HepG2 (cell line): ENCODE results near the gene PRRT2. TPM values are rescaled to one million over a fixed set of nuclear protein-coding genes. Genes with fewer than 3 reads are reported as not detected.

Experiments used
- ARHGAP35 ChIP-seq: sonication (generic); formaldehyde crosslinking; IDR thresholded peaks from 2 replicates; pipeline ENCODE4 v1.9.0; 2022; ENCODE audit warnings: mild to moderate bottlenecking, inconsistent platforms, moderate library complexity, missing genetic modification reagents, borderline replicate concordance
- BORCS8-MEF2B ChIP-seq: sonication (generic); formaldehyde crosslinking; IDR thresholded peaks from 2 replicates; pipeline ENCODE4 v1.8.0; 2022; ENCODE audit warnings: mild to moderate bottlenecking, missing genetic modification reagents
- DNMT3B ChIP-seq: conservative IDR thresholded peaks from 2 replicates; pipeline ENCODE4 v1.6.1; 2016; ENCODE audit warnings: missing biosample characterization, control low read depth
- E2F2 ChIP-seq: sonication (generic); formaldehyde crosslinking; IDR thresholded peaks from 2 replicates; pipeline ENCODE4 v1.4.0; 2020; ENCODE audit warnings: missing genetic modification reagents, borderline replicate concordance
- HOXD1 ChIP-seq: sonication (generic); formaldehyde crosslinking; IDR thresholded peaks from 2 replicates; pipeline ENCODE4 v1.5.0; 2020; ENCODE audit warnings: missing genetic modification reagents
- JUNB ChIP-seq: sonication (generic); formaldehyde crosslinking; IDR thresholded peaks from 2 replicates; pipeline ENCODE4 v1.8.0; 2022; ENCODE audit warnings: missing genetic modification reagents, mild to moderate bottlenecking, borderline replicate concordance
- MATR3 ChIP-seq: sonication (generic); formaldehyde crosslinking; IDR thresholded peaks from 2 replicates; pipeline ENCODE4 v1.4.0; 2020; ENCODE audit warnings: missing genetic modification reagents
- MBD4 ChIP-seq: IDR thresholded peaks from 2 replicates; pipeline ENCODE4 v1.6.1; 2012; ENCODE audit warnings: low read length, inconsistent platforms, borderline replicate concordance
- MTA1 ChIP-seq: sonication (generic); formaldehyde crosslinking; IDR thresholded peaks from 2 replicates; pipeline ENCODE4 v1.4.0; 2020; ENCODE audit warnings: missing genetic modification reagents, mild to moderate bottlenecking, borderline replicate concordance
- MXD1 ChIP-seq: sonication (generic); formaldehyde crosslinking; IDR thresholded peaks from 2 replicates; pipeline ENCODE4 v1.4.0; 2020; ENCODE audit warnings: mild to moderate bottlenecking, missing genetic modification reagents
- NR0B2 ChIP-seq: sonication (generic); formaldehyde crosslinking; IDR thresholded peaks from 2 replicates; pipeline ENCODE4 v1.4.0; 2020; ENCODE audit warnings: mild to moderate bottlenecking, missing genetic modification reagents
- POLR2AphosphoS2 ChIP-seq: IDR thresholded peaks from 2 replicates; pipeline ENCODE4 v1.6.1; 2011; ENCODE audit warnings: low read depth, low read length, improper control_type of control experiment
- PRDM15 ChIP-seq: sonication (generic); formaldehyde crosslinking; IDR thresholded peaks from 2 replicates; pipeline ENCODE4 v1.4.0; 2020; ENCODE audit warnings: missing genetic modification reagents
- SMAD1 ChIP-seq: sonication (generic); formaldehyde crosslinking; IDR thresholded peaks from 2 replicates; pipeline ENCODE4 v1.4.0; 2020; ENCODE audit warnings: missing genetic modification reagents, low read depth, mild to moderate bottlenecking, borderline replicate concordance
- XRCC5 ChIP-seq: fragments of 200-400 bp; formaldehyde crosslinking; optimal IDR thresholded peaks from 2 replicates; pipeline ENCODE3; 2017; ENCODE audit warnings: mild to moderate bottlenecking, low read length
- ZIK1 ChIP-seq: sonication (generic); formaldehyde crosslinking; IDR thresholded peaks from 2 replicates; pipeline ENCODE4 v1.5.0; 2020; ENCODE audit warnings: mild to moderate bottlenecking, low read depth, missing genetic modification reagents, borderline replicate concordance
- ZNF138 ChIP-seq: sonication (generic); formaldehyde crosslinking; IDR thresholded peaks from 2 replicates; pipeline ENCODE4 v1.5.0; 2020; ENCODE audit warnings: mild to moderate bottlenecking, low read depth, missing genetic modification reagents
- ZNF253 ChIP-seq: sonication (generic); formaldehyde crosslinking; IDR thresholded peaks from 2 replicates; pipeline ENCODE4 v1.8.0; 2022; ENCODE audit warnings: mild to moderate bottlenecking, missing genetic modification reagents, borderline replicate concordance
- ZNF414 ChIP-seq: sonication (generic); formaldehyde crosslinking; IDR thresholded peaks from 2 replicates; pipeline ENCODE4 v1.5.0; 2020; ENCODE audit warnings: missing genetic modification reagents
- ZNF512 ChIP-seq: sonication (generic); formaldehyde crosslinking; IDR thresholded peaks from 2 replicates; pipeline ENCODE4 v1.4.0; 2020; ENCODE audit warnings: mild to moderate bottlenecking, missing genetic modification reagents
- ZNF782 ChIP-seq: sonication (generic); formaldehyde crosslinking; IDR thresholded peaks from 2 replicates; pipeline ENCODE4 v1.4.0; 2020; ENCODE audit warnings: missing genetic modification reagents, mild to moderate bottlenecking, borderline replicate concordance
- polyA plus RNA-seq, 8 experiments: library from polyadenylated mRNA; depleted of rRNA in 3 of 8; stranded (reverse) in 7 of 8; unstranded in 1 of 8; fragments of >200 nt; fragmentation: Illumina TruSeq in 4 of 8; extraction: Trizol in 4 of 8; gene quantifications; 2 replicates each; pipeline versions ENCODE4 v1.2.1 to v1.2.3, GENCODE V29; 2011 to 2016; ENCODE audit warnings: low read depth in 4 of 8, missing spikeins in 1 of 8, mixed read lengths in 1 of 8; ENCODE audit not compliant: insufficient read depth in 1 of 8
- total RNA-seq, 5 experiments: library from RNA; depleted of rRNA; stranded (reverse); fragments of >200 nt; fragmentation: Illumina TruSeq; extraction: Trizol; gene quantifications; 2 replicates each; pipeline ENCODE4 v1.2.3, GENCODE V29; 2016; ENCODE audit warnings: low read depth in 1 of 5

The PRRT2 gene
- total and polyA plus RNA-seq, 2 of the 13 experiments (the other 11 are each of a cell fraction or from before 2014, with no cell fraction given), result 0.51 to 1.1 TPM

- no peak for TF ChIP-seq ZNF414 (CRISPR knock-in tag)
- TF ChIP-seq PRDM15 (CRISPR knock-in tag), result no peak
- TF ChIP-seq ZNF782, result no peak
- no peak for TF ChIP-seq MBD4
- TF ChIP-seq JUNB (CRISPR knock-in tag), result no peak
- TF ChIP-seq HOXD1 (CRISPR knock-in tag), result no peak
- TF ChIP-seq ZIK1 (CRISPR knock-in tag), result no peak
- no peak for TF ChIP-seq ZNF253 (CRISPR knock-in tag)
- TF ChIP-seq ARHGAP35, result no peak
- no peak for TF ChIP-seq ZNF138
- no peak for TF ChIP-seq NR0B2 (CRISPR knock-in tag)
- peak; percentile 60; the same call in 1 of the 2 replicates for TF ChIP-seq MXD1 (CRISPR knock-in tag)
- TF ChIP-seq MATR3 (CRISPR knock-in tag), result no peak
- no peak for TF ChIP-seq SMAD1 (CRISPR knock-in tag)
- no peak for TF ChIP-seq E2F2 (CRISPR knock-in tag)
- TF ChIP-seq XRCC5, result no peak
- 0 out of 2 replicates have a peak, but pooled peaks have one; percentile 39 for TF ChIP-seq BORCS8-MEF2B (CRISPR knock-in tag)
- TF ChIP-seq ZNF512, result no peak
- TF ChIP-seq MTA1 (CRISPR knock-in tag), result no peak
- no peak for TF ChIP-seq DNMT3B (CRISPR knock-in tag)
- TF ChIP-seq POLR2AphosphoS2, result no peak
These were observed 5.2 kb upstream of the PRRT2 start (continued) for GRCh38 chr16:29806641-29807425.
